SK-N-SH (cell line): ENCODE measurements around the gene IGFALS. TPM values are rescaled to one million over a fixed set of nuclear protein-coding genes. Genes with fewer than 3 reads are reported as not detected.

Experiments
- CTCF ChIA-PET: fragments of 300-600, 350-600 bp; formaldehyde crosslinking; extraction: SDS; loops from one replicate; lab custom pipeline; 2021; lab: Yijun Ruan, JAX
- POLR2A ChIA-PET: fragments of 350-600 bp; sonication (Branson Sonifier 250); formaldehyde crosslinking; extraction: SDS; loops from one replicate; lab custom pipeline; 2020; ENCODE audit warnings: antibody characterized with exemption, inconsistent platforms; lab: Yijun Ruan, JAX
- DNase-seq: peaks from one replicate; pipeline ENCODE4 v3.0.0; 2012
- H2AFZ ChIP-seq: fragments of 200-600 bp; sonication (generic); 2 replicates; pipeline ENCODE4 v1.8.1; 2016; ENCODE audit warnings: antibody characterized with exemption, mild to moderate bottlenecking, low read depth
- H3F3A ChIP-seq: fragments of 200-600 bp; sonication (generic); replicated peaks from 2 replicates; pipeline ENCODE3; 2016; ENCODE audit warnings: antibody characterized with exemption, mild to moderate bottlenecking; ENCODE audit not compliant: insufficient read depth
- H3K27ac ChIP-seq, 2 experiments: fragments of 200-500 bp in 1 of 2; fragments of 200-600 bp in 1 of 2; sonication (Bioruptor generic) in 1 of 2; sonication (generic), shearing (Covaris generic) in 1 of 2; 2 replicates each; pipeline versions ENCODE4 v1.5.1 to v1.6.1; 2014 to 2016; ENCODE audit warnings: low read depth in 2 of 2, inconsistent platforms in 1 of 2, low read length in 1 of 2, mild to moderate bottlenecking in 1 of 2, mixed read lengths in 1 of 2
- H3K27me3 ChIP-seq: fragments of 200-600 bp; sonication (generic), shearing (Covaris generic); 2 replicates; pipeline ENCODE4 v1.6.1; 2016; ENCODE audit warnings: mixed run types; ENCODE audit not compliant: insufficient read depth
- H3K36me3 ChIP-seq, 2 experiments: fragments of 200-500 bp in 1 of 2; fragments of 200-600 bp in 1 of 2; sonication (Bioruptor generic) in 1 of 2; sonication (generic) in 1 of 2; replicated peaks in 1 of 2; 2 replicates each; pipeline versions ENCODE3 to v1.5.1; 2014 to 2016; ENCODE audit warnings: low read length in 1 of 2, mild to moderate bottlenecking in 1 of 2; ENCODE audit not compliant: insufficient read depth in 2 of 2, control insufficient read depth in 1 of 2
- H3K4me1 ChIP-seq, 2 experiments: fragments of 200-500 bp in 1 of 2; fragments of 200-600 bp in 1 of 2; sonication (Bioruptor generic) in 1 of 2; sonication (generic), shearing (Covaris generic) in 1 of 2; 2 replicates each; pipeline versions ENCODE4 v1.5.1 to v1.6.1; 2014 to 2016; ENCODE audit warnings: low read depth in 1 of 2, low read length in 1 of 2, mixed run types in 1 of 2; ENCODE audit not compliant: insufficient read depth in 2 of 2, control insufficient read depth in 1 of 2
- H3K4me2 ChIP-seq: fragments of 200-600 bp; sonication (generic), shearing (Covaris generic); 2 replicates; pipeline ENCODE4 v1.6.1; 2017; ENCODE audit warnings: mixed run types
- H3K4me3 ChIP-seq, 2 experiments: fragments of 200-500 bp in 1 of 2; fragments of 200-600 bp in 1 of 2; sonication (Bioruptor generic) in 1 of 2; sonication (generic), shearing (Covaris generic) in 1 of 2; 2 replicates each; pipeline versions ENCODE4 v1.5.1 to v1.8.1; 2014 to 2016; ENCODE audit warnings: low read depth in 2 of 2, inconsistent platforms in 1 of 2, low read length in 1 of 2, mild to moderate bottlenecking in 1 of 2, mixed read lengths in 1 of 2, moderate library complexity in 1 of 2
- H3K79me2 ChIP-seq: fragments of 200-600 bp; sonication (generic); 2 replicates; pipeline ENCODE4 v1.8.1; 2017; ENCODE audit warnings: mild to moderate bottlenecking; ENCODE audit not compliant: insufficient read depth
- H3K9ac ChIP-seq: fragments of 200-600 bp; sonication (generic); 2 replicates; pipeline ENCODE4 v1.6.1; 2017; ENCODE audit warnings: mixed run types
- H3K9me2 ChIP-seq: fragments of 200-600 bp; sonication (generic); 2 replicates; pipeline ENCODE4 v1.6.1; 2017; ENCODE audit warnings: mixed run types
- H3K9me3 ChIP-seq: fragments of 200-600 bp; sonication (generic); 2 replicates; pipeline ENCODE4 v1.6.1; 2017; ENCODE audit warnings: mixed run types, mild to moderate bottlenecking, moderate library complexity
- H4K20me1 ChIP-seq: fragments of 200-600 bp; sonication (generic); 2 replicates; pipeline ENCODE4 v1.6.1; 2017; ENCODE audit warnings: mild to moderate bottlenecking, mixed run types; ENCODE audit not compliant: insufficient read depth
- CHD2 ChIP-seq: fragments of 150-350 bp; IDR thresholded peaks from 2 replicates; pipeline ENCODE4 v1.6.1; 2018; ENCODE audit warnings: low read length; ENCODE audit not compliant: partially characterized antibody
- ELF1 ChIP-seq: IDR thresholded peaks from 2 replicates; pipeline ENCODE4 v1.4.0; 2012
- EP300 ChIP-seq, 2 experiments: IDR thresholded peaks; 2 replicates each; pipeline versions ENCODE4 v1.4.0 to v1.6.1; 2012; ENCODE audit warnings: borderline replicate concordance in 1 of 2, low read depth in 1 of 2, low read length in 1 of 2
- FOSL2 ChIP-seq: IDR thresholded peaks from 2 replicates; pipeline ENCODE4 v1.4.0; 2012; ENCODE audit warnings: low read depth, mild to moderate bottlenecking, moderate library complexity, borderline replicate concordance
- FOXJ3 ChIP-seq: sonication (generic); formaldehyde crosslinking; IDR thresholded peaks from 2 replicates; pipeline ENCODE4 v1.5.1; 2020; ENCODE audit warnings: mild to moderate bottlenecking, missing genetic modification reagents
- FOXM1 ChIP-seq: IDR thresholded peaks from 2 replicates; pipeline ENCODE4 v1.4.0; 2012; ENCODE audit warnings: low read depth, mild to moderate bottlenecking
- GABPA ChIP-seq: IDR thresholded peaks from 2 replicates; pipeline ENCODE4 v1.4.0; 2012; ENCODE audit warnings: low read depth, mild to moderate bottlenecking
- JUND ChIP-seq: IDR thresholded peaks from 2 replicates; pipeline ENCODE4 v1.4.0; 2012
- MEF2A ChIP-seq: IDR thresholded peaks from 2 replicates; pipeline ENCODE4 v1.4.0; 2012; ENCODE audit warnings: low read depth, borderline replicate concordance
- NRF1 ChIP-seq: IDR thresholded peaks from 2 replicates; pipeline ENCODE4 v1.6.1; 2012; ENCODE audit warnings: low read depth, mild to moderate bottlenecking, low read length
- POLR2AphosphoS5 ChIP-seq: IDR thresholded peaks from 2 replicates; pipeline ENCODE4 v1.6.1; 2012; ENCODE audit warnings: low read depth, low read length
- RFX5 ChIP-seq: IDR thresholded peaks from 2 replicates; pipeline ENCODE4 v1.6.1; 2012; ENCODE audit warnings: mild to moderate bottlenecking, improper control_type of control experiment, low read length
- RXRA ChIP-seq: IDR thresholded peaks from 2 replicates; pipeline ENCODE4 v1.4.0; 2012; ENCODE audit warnings: low read depth, mild to moderate bottlenecking, borderline replicate concordance
- SMC3 ChIP-seq: IDR thresholded peaks from 2 replicates; pipeline ENCODE4 v1.6.1; 2012; ENCODE audit warnings: low read depth, low read length, improper control_type of control experiment
- TAF1 ChIP-seq: IDR thresholded peaks from 2 replicates; pipeline ENCODE4 v1.6.1; 2012; ENCODE audit warnings: low read depth, mild to moderate bottlenecking, low read length, moderate library complexity, borderline replicate concordance
- TEAD4 ChIP-seq: IDR thresholded peaks from 2 replicates; pipeline ENCODE4 v1.4.0; 2012; ENCODE audit warnings: mild to moderate bottlenecking, borderline replicate concordance; ENCODE audit not compliant: insufficient read depth
- WGBS: methylation state at CpG from one replicate; pipeline ENCODE4 v1.1.6; 2017; ENCODE audit warnings: low lambda C conversion rate; 5-methylcytosine and 5-hydroxymethylcytosine counted together
- polyA plus RNA-seq, 3 experiments: library from polyadenylated mRNA; depleted of rRNA; stranded (reverse); fragments of >200 nt; gene quantifications; 2 replicates each; pipeline ENCODE4 v1.2.3, GENCODE V29; 2012
- TF ChIP-seq, protein P1 (sequence below): IDR thresholded peaks from 2 replicates; pipeline ENCODE4 v1.4.0; 2012; ENCODE audit warnings: low read depth, borderline replicate concordance
- TF ChIP-seq, protein P2 (sequence below): IDR thresholded peaks from 2 replicates; pipeline ENCODE4 v1.6.1; 2012; ENCODE audit warnings: mild to moderate bottlenecking, low read depth, low read length, moderate library complexity
- TF ChIP-seq, protein P3 (sequence below): fragments of 150-350 bp; IDR thresholded peaks from 2 replicates; pipeline ENCODE4 v1.6.1; 2016; ENCODE audit warnings: mild to moderate bottlenecking, low read depth, low read length
- TF ChIP-seq, protein P4 (sequence below): IDR thresholded peaks from 2 replicates; pipeline ENCODE4 v1.4.0; 2012; ENCODE audit warnings: low read depth, borderline replicate concordance
- TF ChIP-seq, protein P5 (sequence below): IDR thresholded peaks from 2 replicates; pipeline ENCODE4 v1.4.0; 2012; ENCODE audit warnings: low read depth
- TF ChIP-seq, protein P6 (sequence below): fragments of 200-600 bp; sonication (generic); IDR thresholded peaks from 2 replicates; pipeline ENCODE4 v1.6.1; 2017; ENCODE audit warnings: antibody characterized with exemption, mild to moderate bottlenecking, moderate library complexity

IGFALS gene
- polyA plus RNA-seq, 1 of the 3 experiments (the other 2 are of a cell fraction): 0.02 TPM

DNA sequence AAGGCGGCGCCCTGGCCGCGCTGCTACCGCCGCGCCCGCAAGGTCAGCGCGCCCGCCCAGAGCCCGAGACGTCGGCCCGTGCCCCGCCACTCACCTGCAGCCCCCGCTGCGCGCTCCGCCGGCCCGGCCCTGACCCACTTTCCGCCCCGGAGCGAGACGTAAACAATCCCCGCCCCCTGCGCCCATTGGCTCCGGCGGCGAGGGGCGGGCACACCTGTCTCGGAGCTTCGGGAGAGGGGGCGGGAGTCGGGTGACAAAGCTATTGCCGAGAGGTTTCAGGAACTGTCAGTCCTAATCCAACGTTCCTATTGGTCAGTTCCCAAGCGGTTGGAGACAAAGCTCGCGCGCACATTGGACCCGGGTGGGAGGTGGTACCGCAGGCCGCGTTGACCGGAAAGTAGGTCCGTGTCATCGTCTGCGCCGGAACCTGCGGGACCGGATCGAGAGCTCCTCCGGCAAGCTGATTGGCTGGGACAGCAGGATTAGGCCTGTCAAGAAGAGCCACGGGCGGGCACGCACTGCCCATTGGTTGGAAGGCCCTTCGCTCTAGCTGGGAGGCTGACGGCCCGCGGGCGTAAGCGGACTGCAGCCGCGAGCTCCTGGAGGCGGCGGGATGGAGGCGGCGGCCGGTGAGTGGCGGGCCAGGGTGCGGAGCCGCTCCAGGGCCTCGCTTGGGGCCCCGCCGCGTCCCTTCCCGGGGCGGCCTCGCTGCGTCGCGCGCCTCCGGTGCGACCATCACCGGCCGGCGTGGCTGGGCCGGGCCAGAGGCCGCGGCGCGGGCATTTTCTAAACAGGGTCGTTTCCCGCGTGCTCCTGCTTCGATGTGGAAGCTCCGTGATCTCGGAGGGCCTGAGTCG is 10.9 kb downstream of the IGFALS start, which contains the start of the genes NUBP2 and SPSB3:
NUBP2 (plus strand) TSS at position 553 of the 857 bp plus-strand sequence; CDS start at position 614, 61 bp downstream.
SPSB3 (minus strand) TSS at position 164 of the 857 bp plus-strand sequence. CDS start 1,088 bp downstream, outside the sequence.
- POLR2A ChIA-PET: interaction anchor here (0.9 to 2.2 kb wide), 8 partner anchors 9 to 362 kb away, joined by 3 to 24 read pairs (median 4); partner anchors contain the start of genes EME2, FAHD1, MRPS34 and NME3
- Histone ChIP-seq H4K20me1 (peaks cover 13% of the 10 kb centered on the region; the same call in 1 of the 2 replicates), H3K27me3 (no peaks in the 10 kb centered on the region), H3K4me3 (peak within 1 kb of the TSS; percentile 84 to 90), H3K9me2 (no peaks in the 10 kb centered on the region), H3K9ac (peak within 1 kb of the TSS; percentile 82), H3K36me3 (peaks cover 3 to 35% of the 10 kb centered on the region in 2 experiments), H3K79me2 (peaks cover 54% of the 10 kb centered on the region), H3K4me1 (peaks cover 0 to 8% of the 10 kb centered on the region in 2 experiments; a peak in 1 of 4 replicates), H3K27ac (peak within 1 kb of the TSS; percentile 48 to 53), H3K4me2 (peak within 1 kb of the TSS; percentile 91), H2AFZ (peak within 1 kb of the TSS; percentile 73; the same call in 1 of the 2 replicates), H3F3A (peaks cover 8% of the 10 kb centered on the region), H3K9me3 (no peaks in the 10 kb centered on the region)
- 2% methylated on average over 16 of the region's 102 CpGs for WGBS
- CTCF ChIA-PET: interaction anchor here (0.8 to 4.3 kb wide), 6 partner anchors 9 to 176 kb away, joined by 3 to 40 read pairs (median 4); partner anchors contain the start of genes EME2 and MRPS34
- DNase-seq: peak; percentile 97
- TF ChIP-seq, protein P1, sequence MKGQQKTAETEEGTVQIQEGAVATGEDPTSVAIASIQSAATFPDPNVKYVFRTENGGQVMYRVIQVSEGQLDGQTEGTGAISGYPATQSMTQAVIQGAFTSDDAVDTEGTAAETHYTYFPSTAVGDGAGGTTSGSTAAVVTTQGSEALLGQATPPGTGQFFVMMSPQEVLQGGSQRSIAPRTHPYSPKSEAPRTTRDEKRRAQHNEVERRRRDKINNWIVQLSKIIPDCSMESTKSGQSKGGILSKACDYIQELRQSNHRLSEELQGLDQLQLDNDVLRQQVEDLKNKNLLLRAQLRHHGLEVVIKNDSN: no peak
- TF ChIP-seq FOXM1: no peak
- TF ChIP-seq CHD2: peak; percentile 96
- TF ChIP-seq TEAD4: no peak
- no peak for TF ChIP-seq FOSL2
- TF ChIP-seq RXRA: no peak
- no peak for TF ChIP-seq EP300 (IDR thresholded peaks at IDR 0.05; ENCODE audit: borderline replicate concordance in 1 of 2, low read depth in 1 of 2, low read length in 1 of 2)
- TF ChIP-seq, protein P2, sequence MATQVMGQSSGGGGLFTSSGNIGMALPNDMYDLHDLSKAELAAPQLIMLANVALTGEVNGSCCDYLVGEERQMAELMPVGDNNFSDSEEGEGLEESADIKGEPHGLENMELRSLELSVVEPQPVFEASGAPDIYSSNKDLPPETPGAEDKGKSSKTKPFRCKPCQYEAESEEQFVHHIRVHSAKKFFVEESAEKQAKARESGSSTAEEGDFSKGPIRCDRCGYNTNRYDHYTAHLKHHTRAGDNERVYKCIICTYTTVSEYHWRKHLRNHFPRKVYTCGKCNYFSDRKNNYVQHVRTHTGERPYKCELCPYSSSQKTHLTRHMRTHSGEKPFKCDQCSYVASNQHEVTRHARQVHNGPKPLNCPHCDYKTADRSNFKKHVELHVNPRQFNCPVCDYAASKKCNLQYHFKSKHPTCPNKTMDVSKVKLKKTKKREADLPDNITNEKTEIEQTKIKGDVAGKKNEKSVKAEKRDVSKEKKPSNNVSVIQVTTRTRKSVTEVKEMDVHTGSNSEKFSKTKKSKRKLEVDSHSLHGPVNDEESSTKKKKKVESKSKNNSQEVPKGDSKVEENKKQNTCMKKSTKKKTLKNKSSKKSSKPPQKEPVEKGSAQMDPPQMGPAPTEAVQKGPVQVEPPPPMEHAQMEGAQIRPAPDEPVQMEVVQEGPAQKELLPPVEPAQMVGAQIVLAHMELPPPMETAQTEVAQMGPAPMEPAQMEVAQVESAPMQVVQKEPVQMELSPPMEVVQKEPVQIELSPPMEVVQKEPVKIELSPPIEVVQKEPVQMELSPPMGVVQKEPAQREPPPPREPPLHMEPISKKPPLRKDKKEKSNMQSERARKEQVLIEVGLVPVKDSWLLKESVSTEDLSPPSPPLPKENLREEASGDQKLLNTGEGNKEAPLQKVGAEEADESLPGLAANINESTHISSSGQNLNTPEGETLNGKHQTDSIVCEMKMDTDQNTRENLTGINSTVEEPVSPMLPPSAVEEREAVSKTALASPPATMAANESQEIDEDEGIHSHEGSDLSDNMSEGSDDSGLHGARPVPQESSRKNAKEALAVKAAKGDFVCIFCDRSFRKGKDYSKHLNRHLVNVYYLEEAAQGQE: no peak
- TF ChIP-seq, protein P3, sequence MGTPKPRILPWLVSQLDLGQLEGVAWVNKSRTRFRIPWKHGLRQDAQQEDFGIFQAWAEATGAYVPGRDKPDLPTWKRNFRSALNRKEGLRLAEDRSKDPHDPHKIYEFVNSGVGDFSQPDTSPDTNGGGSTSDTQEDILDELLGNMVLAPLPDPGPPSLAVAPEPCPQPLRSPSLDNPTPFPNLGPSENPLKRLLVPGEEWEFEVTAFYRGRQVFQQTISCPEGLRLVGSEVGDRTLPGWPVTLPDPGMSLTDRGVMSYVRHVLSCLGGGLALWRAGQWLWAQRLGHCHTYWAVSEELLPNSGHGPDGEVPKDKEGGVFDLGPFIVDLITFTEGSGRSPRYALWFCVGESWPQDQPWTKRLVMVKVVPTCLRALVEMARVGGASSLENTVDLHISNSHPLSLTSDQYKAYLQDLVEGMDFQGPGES: peak; percentile 78
- TF ChIP-seq, protein P4, sequence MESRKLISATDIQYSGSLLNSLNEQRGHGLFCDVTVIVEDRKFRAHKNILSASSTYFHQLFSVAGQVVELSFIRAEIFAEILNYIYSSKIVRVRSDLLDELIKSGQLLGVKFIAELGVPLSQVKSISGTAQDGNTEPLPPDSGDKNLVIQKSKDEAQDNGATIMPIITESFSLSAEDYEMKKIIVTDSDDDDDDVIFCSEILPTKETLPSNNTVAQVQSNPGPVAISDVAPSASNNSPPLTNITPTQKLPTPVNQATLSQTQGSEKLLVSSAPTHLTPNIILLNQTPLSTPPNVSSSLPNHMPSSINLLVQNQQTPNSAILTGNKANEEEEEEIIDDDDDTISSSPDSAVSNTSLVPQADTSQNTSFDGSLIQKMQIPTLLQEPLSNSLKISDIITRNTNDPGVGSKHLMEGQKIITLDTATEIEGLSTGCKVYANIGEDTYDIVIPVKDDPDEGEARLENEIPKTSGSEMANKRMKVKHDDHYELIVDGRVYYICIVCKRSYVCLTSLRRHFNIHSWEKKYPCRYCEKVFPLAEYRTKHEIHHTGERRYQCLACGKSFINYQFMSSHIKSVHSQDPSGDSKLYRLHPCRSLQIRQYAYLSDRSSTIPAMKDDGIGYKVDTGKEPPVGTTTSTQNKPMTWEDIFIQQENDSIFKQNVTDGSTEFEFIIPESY: peak; percentile 64; the same call in 1 of the 2 replicates
- TF ChIP-seq ELF1: peak; percentile 86
- TF ChIP-seq, protein P5, sequence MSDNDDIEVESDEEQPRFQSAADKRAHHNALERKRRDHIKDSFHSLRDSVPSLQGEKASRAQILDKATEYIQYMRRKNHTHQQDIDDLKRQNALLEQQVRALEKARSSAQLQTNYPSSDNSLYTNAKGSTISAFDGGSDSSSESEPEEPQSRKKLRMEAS: peak; percentile 79
- TF ChIP-seq POLR2AphosphoS5: no peak; the same call in 1 of the 2 replicates
- peak; percentile 99 for TF ChIP-seq GABPA
- no peak for TF ChIP-seq JUND
- TF ChIP-seq SMC3: no peak
- TF ChIP-seq TAF1: no peak
- TF ChIP-seq, protein P6, sequence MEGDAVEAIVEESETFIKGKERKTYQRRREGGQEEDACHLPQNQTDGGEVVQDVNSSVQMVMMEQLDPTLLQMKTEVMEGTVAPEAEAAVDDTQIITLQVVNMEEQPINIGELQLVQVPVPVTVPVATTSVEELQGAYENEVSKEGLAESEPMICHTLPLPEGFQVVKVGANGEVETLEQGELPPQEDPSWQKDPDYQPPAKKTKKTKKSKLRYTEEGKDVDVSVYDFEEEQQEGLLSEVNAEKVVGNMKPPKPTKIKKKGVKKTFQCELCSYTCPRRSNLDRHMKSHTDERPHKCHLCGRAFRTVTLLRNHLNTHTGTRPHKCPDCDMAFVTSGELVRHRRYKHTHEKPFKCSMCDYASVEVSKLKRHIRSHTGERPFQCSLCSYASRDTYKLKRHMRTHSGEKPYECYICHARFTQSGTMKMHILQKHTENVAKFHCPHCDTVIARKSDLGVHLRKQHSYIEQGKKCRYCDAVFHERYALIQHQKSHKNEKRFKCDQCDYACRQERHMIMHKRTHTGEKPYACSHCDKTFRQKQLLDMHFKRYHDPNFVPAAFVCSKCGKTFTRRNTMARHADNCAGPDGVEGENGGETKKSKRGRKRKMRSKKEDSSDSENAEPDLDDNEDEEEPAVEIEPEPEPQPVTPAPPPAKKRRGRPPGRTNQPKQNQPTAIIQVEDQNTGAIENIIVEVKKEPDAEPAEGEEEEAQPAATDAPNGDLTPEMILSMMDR: no peak
- TF ChIP-seq RFX5: peak; percentile 62; the same call in 1 of the 2 replicates
- 0 out of 2 replicates have a peak, but pooled peaks have one; percentile 27 for TF ChIP-seq FOXJ3 (CRISPR knock-in tag)
- 0 out of 2 replicates have a peak, but pooled peaks have one; percentile 2 for TF ChIP-seq NRF1
- no peak for TF ChIP-seq MEF2A
